ENCODE data around the gene NR2E1. TPM values are rescaled to one million over a fixed set of nuclear protein-coding genes. Genes with fewer than 3 reads are reported as not detected.
A peak's percentile ranks its signal among the peaks of the same experiment; 100 is the strongest.

The NR2E1 gene
- total RNA-seq, 1 experiment from 2014 or later, result not detected

DNA sequence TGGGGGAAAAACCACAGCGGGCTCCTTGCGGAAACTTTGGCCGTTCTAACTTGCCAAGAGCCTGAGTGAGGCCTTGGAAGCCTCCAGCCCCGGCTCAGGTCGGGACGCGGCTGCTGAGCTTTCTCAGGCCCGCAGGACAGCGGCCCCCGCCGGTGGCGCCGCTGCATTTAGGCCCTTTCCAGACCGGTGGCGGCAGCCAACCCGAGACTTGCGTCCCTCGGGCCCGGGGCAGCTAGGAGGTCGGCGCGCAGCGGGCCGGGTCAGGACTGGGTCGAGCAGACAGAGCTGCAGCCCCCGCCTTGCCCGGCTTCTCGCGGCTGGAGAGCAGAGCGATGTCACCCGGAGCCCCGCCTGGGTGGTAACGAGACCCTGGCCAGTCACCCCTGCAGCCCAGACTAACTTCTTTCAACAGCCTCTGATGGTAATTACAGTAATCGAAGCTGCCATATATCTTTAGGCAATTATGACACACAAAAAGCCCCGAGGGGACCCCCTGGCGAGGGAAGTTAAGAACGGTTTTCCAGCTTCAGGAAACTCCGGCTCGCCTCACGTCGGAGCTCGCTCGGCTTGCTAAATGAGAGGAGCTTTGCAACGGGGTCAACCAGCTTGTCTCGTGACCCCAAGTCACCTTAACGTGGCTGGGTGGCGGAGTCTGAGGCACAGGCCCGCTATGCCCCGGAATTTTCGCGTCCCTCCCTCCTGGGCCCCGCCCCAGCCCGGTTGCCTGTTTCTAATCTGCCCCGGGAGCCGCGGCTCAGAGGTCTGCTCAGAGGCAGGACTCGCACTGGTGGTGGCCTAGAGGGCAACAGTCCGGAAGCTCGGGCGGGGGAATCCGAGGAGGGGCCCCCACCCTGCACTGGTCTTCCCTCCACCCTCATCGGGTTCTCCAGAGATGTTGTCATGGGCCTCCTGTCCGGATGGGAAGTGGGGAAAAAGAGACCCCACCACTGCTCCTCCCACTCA lies 3.0 kb downstream of the NR2E1 start:
- Histone ChIP-seq H4K5ac (ENCODE audit: insufficient read length, low read depth, low read length) (no peak overlapping the region), H2BK20ac (ENCODE audit: low read depth, low read length, poor library complexity, severe bottlenecking) (no peak overlapping the region), H2BK12ac (ENCODE audit: insufficient read length, low read depth, low read length) (no peak overlapping the region), H2AK5ac (ENCODE audit: insufficient read length, low read length) (no peak overlapping the region), H3K14ac (ENCODE audit: insufficient read depth, low read length) (no peak overlapping the region), H3T11ph (ENCODE audit: low read length) (no peak overlapping the region), H3K27ac (ENCODE audit: insufficient read length, low read depth, low read length) (no peak overlapping the region), H3K4me1 (ENCODE audit: insufficient read depth, low read length) (no peaks in the 10 kb centered on the region; the same call in 1 of the 2 replicates), H4K91ac (ENCODE audit: insufficient read length, low read depth, low read length) (no peak overlapping the region), H2BK15ac (ENCODE audit: low read depth, low read length) (no peak overlapping the region; the same call in 1 of the 2 replicates), H3K79me2 (ENCODE audit: insufficient read depth, low read length) (no peaks in the 10 kb centered on the region), H3K23ac (ENCODE audit: insufficient read length, low read depth, low read length) (no peak overlapping the region), H3K4ac (ENCODE audit: low read depth, low read length) (no peak overlapping the region), H3K9ac (ENCODE audit: extremely low read depth, insufficient read length, low read length) (no peak overlapping the region), H2AFZ (ENCODE audit: low read length) (no peak overlapping the region), H3K9me3 (ENCODE audit: control insufficient read depth, low read depth, low read length) (no peaks in the 10 kb centered on the region), H3K4me2 (ENCODE audit: insufficient read depth, insufficient read length, low read length) (peak overlapping the region; percentile 41), H2BK5ac (ENCODE audit: insufficient read length, low read length) (no peak overlapping the region), H3K23me2 (ENCODE audit: insufficient read length, low read depth, low read length, poor library complexity, severe bottlenecking) (peaks cover 4% of the 10 kb centered on the region), H4K8ac (replicated peaks; ENCODE audit: insufficient read length, low read depth, low read length) (no peak overlapping the region), H3K56ac (ENCODE audit: insufficient read length, low read depth, low read length) (no peak overlapping the region), H3K79me1 (ENCODE audit: insufficient read depth, low read depth, low read length, poor library complexity, severe bottlenecking) (no peaks in the 10 kb centered on the region), H2BK120ac (ENCODE audit: low read depth, low read length, poor library complexity, severe bottlenecking) (no peak overlapping the region), H4K20me1 (ENCODE audit: control insufficient read depth, insufficient read depth, insufficient read length) (no peaks in the 10 kb centered on the region), H3K27me3 (ENCODE audit: insufficient read depth, low read length) (peaks cover 96% of the 10 kb centered on the region), H3K18ac (ENCODE audit: insufficient read length, low read depth, low read length) (no peak overlapping the region)
- TF ChIP-seq, protein P1, sequence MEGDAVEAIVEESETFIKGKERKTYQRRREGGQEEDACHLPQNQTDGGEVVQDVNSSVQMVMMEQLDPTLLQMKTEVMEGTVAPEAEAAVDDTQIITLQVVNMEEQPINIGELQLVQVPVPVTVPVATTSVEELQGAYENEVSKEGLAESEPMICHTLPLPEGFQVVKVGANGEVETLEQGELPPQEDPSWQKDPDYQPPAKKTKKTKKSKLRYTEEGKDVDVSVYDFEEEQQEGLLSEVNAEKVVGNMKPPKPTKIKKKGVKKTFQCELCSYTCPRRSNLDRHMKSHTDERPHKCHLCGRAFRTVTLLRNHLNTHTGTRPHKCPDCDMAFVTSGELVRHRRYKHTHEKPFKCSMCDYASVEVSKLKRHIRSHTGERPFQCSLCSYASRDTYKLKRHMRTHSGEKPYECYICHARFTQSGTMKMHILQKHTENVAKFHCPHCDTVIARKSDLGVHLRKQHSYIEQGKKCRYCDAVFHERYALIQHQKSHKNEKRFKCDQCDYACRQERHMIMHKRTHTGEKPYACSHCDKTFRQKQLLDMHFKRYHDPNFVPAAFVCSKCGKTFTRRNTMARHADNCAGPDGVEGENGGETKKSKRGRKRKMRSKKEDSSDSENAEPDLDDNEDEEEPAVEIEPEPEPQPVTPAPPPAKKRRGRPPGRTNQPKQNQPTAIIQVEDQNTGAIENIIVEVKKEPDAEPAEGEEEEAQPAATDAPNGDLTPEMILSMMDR (conservative IDR thresholded peaks at IDR 0.05), result peak; percentile 44
- peak; percentile 67 for DNase-seq
- Mint-ChIP-seq H3K4me3 (peak overlapping the region in 1 of 2 experiments; percentile 75; a peak in 3 of 5 replicates), H3K27me3 (ENCODE audit: low read depth) (peaks cover 100% of the 10 kb centered on the region), H3K36me3 (ENCODE audit: insufficient read depth in 1 of 3, low read depth in 3 of 3) (no peaks in the 10 kb centered on the region), H3K4me1 (peaks cover 41 to 67% of the 10 kb centered on the region in 2 experiments), H3K27ac (no peak overlapping the region), H3K9me3 (peaks cover 0 to 12% of the 10 kb centered on the region in 2 experiments; a peak in 2 of 5 replicates)
- WGBS (ENCODE audit: extremely low coverage, insufficient read length, low lambda C conversion rate), result no CpG with 5 or more reads among the region's 63 CpGs
